HepG2 (cell line): Measurements from ENCODE around the gene CCDC87. TPM values are rescaled to one million over a fixed set of nuclear protein-coding genes. Genes with fewer than 3 reads are reported as not detected.

Source experiments
- ATAC-seq: fragments of 200-7000 bp; cut with Tn5 transposase; 3 replicates; pipeline ENCODE4 v1.9.1; 2020; ENCODE audit warnings: mild to moderate bottlenecking, moderate library complexity
- BruUV-seq: library from RNA; stranded (reverse); fragments of 400-500 nt; replicated peaks from 2 replicates; lab custom pipeline; 2021; lab: Mats Ljungman, UMichigan
- CTCF ChIA-PET: fragments of 300-600 bp; formaldehyde crosslinking; extraction: SDS; loops from one replicate; lab custom pipeline; 2021; ENCODE audit warnings: low total read pairs, inconsistent platforms, low intra/inter-chr PET ratio; lab: Yijun Ruan, JAX
- POLR2A ChIA-PET: fragments of 350-600 bp; sonication (Branson Sonifier 250); formaldehyde crosslinking; loops from one replicate; lab custom pipeline; 2020; ENCODE audit warnings: antibody characterized with exemption, inconsistent platforms; lab: Yijun Ruan, JAX
- DNase-seq: peaks from one replicate; pipeline ENCODE4 v3.0.0-alpha.2; 2015; ENCODE audit warnings: low spot score
- FAIRE-seq: peaks from 3 replicates; lab custom pipeline; 2011; peaks lifted over from hg19 to GRCh38; lab: Jason Lieb, UNC
- H2AFZ ChIP-seq: one replicate; pipeline ENCODE4 v1.6.1; 2011; ENCODE audit warnings: low read length, inconsistent platforms
- H3K27ac ChIP-seq: fragments of 300-600 bp; 3 replicates; pipeline ENCODE4 v1.8.0; 2011; ENCODE audit warnings: mixed run types, mild to moderate bottlenecking, mixed read lengths, low read length, inconsistent platforms; ENCODE audit not compliant: insufficient read depth; ENCODE audit errors: extremely low read length
- H3K27me3 ChIP-seq, 2 experiments: fragments of 200-600 bp in 1 of 2; 2 replicates in 1 of 2; 3 replicates in 1 of 2; pipeline versions ENCODE4 v1.6.0 to v1.8.0; 2011; ENCODE audit warnings: low read length in 2 of 2, mild to moderate bottlenecking in 2 of 2, moderate library complexity in 2 of 2, inconsistent platforms in 1 of 2; ENCODE audit not compliant: insufficient read depth in 2 of 2, control insufficient read depth in 1 of 2
- H3K36me3 ChIP-seq, 2 experiments: fragments of 200-600 bp in 1 of 2; replicated peaks in 1 of 2; 2 replicates in 1 of 2; 3 replicates in 1 of 2; pipeline versions ENCODE4 v1.5.1 to v1.8.0; 2011; ENCODE audit warnings: low read length in 2 of 2, inconsistent platforms in 1 of 2; ENCODE audit not compliant: insufficient read depth in 2 of 2, control insufficient read depth in 1 of 2
- H3K4me1 ChIP-seq: 2 replicates; pipeline ENCODE4 v1.5.1; 2012; ENCODE audit warnings: low read length, inconsistent platforms; ENCODE audit not compliant: insufficient read depth
- H3K4me2 ChIP-seq: 2 replicates; pipeline ENCODE4 v1.6.0; 2011; ENCODE audit warnings: low read depth, low read length, inconsistent platforms
- H3K4me3 ChIP-seq, 3 experiments: fragments of 200-600 bp in 1 of 3; sonication (generic), shearing (Covaris generic) in 1 of 3; replicated peaks in 1 of 3; 2 replicates each; pipeline ENCODE4 v1.5.1; 2011 to 2016; ENCODE audit warnings: low read length in 3 of 3, inconsistent platforms in 2 of 3, low read depth in 2 of 3, mild to moderate bottlenecking in 2 of 3, control low read depth in 1 of 3, mixed read lengths in 1 of 3; ENCODE audit not compliant: insufficient read depth in 1 of 3
- H3K79me2 ChIP-seq: one replicate; pipeline ENCODE4 v1.6.1; 2011; ENCODE audit warnings: low read length, inconsistent platforms; ENCODE audit not compliant: insufficient read depth
- H3K9ac ChIP-seq: 2 replicates; pipeline ENCODE4 v1.6.0; 2011; ENCODE audit warnings: mild to moderate bottlenecking, low read depth, low read length, inconsistent platforms; ENCODE audit not compliant: insufficient read depth
- H3K9me3 ChIP-seq: 2 replicates; pipeline ENCODE4 v1.5.1; 2012; ENCODE audit warnings: mild to moderate bottlenecking, low read length
- H4K20me1 ChIP-seq: 2 replicates; pipeline ENCODE4 v1.6.0; 2011; ENCODE audit warnings: inconsistent platforms, mild to moderate bottlenecking, low read length, moderate library complexity; ENCODE audit not compliant: insufficient read depth
- ELK4 ChIP-seq: sonication (generic); formaldehyde crosslinking; IDR thresholded peaks from 2 replicates; pipeline ENCODE4 v1.9.0; 2021; ENCODE audit warnings: missing genetic modification reagents, borderline replicate concordance
- FOXO1 ChIP-seq: sonication (generic); formaldehyde crosslinking; IDR thresholded peaks from 2 replicates; pipeline ENCODE4 v1.4.0; 2020; ENCODE audit warnings: missing genetic modification reagents
- GABPB1 ChIP-seq: IDR thresholded peaks from 2 replicates; pipeline ENCODE4 v1.6.1; 2016; ENCODE audit warnings: mild to moderate bottlenecking, missing genetic modification reagents, moderate library complexity, missing compliant biosample characterization
- NAIF1 ChIP-seq: sonication (generic); formaldehyde crosslinking; IDR thresholded peaks from 2 replicates; pipeline ENCODE4 v1.5.0; 2020; ENCODE audit warnings: mild to moderate bottlenecking, missing genetic modification reagents, borderline replicate concordance
- ZNF350 ChIP-seq: sonication (generic); formaldehyde crosslinking; IDR thresholded peaks from 2 replicates; pipeline ENCODE4 v1.4.0; 2020; ENCODE audit warnings: mild to moderate bottlenecking, low read depth, missing genetic modification reagents, borderline replicate concordance
- ZNF414 ChIP-seq: sonication (generic); formaldehyde crosslinking; IDR thresholded peaks from 2 replicates; pipeline ENCODE4 v1.5.0; 2020; ENCODE audit warnings: missing genetic modification reagents
- ZNF556 ChIP-seq: sonication (generic); formaldehyde crosslinking; IDR thresholded peaks from 2 replicates; pipeline ENCODE4 v1.4.0; 2020; ENCODE audit warnings: mild to moderate bottlenecking, missing genetic modification reagents, borderline replicate concordance
- WGBS: methylation state at CpG from one replicate; pipeline ENCODE4 v1.1.6; 2017; ENCODE audit warnings: low lambda C conversion rate; 5-methylcytosine and 5-hydroxymethylcytosine counted together
- in situ Hi-C: cut with HindIII; loops from 2 replicates; pipeline ENCODE4 v1.10.0; 2017; ENCODE audit warnings: low pct_unique_long_range_greater_than_20kb; ENCODE audit not compliant: extremely low pct_ligation_motif_present
- intact Hi-C: fragments of 100-400 bp; cut with micrococcal nuclease; formaldehyde crosslinking; loops from one replicate; pipeline ENCODE4 v1.10.0; 2022; ENCODE audit not compliant: unreplicated experiment
- polyA plus RNA-seq, 8 experiments: library from polyadenylated mRNA; depleted of rRNA in 3 of 8; stranded (reverse) in 7 of 8; unstranded in 1 of 8; fragments of >200 nt; fragmentation: Illumina TruSeq in 4 of 8; extraction: Trizol in 4 of 8; gene quantifications; 2 replicates each; pipeline versions ENCODE4 v1.2.1 to v1.2.3, GENCODE V29; 2011 to 2016; ENCODE audit warnings: low read depth in 4 of 8, missing spikeins in 1 of 8, mixed read lengths in 1 of 8; ENCODE audit not compliant: insufficient read depth in 1 of 8
- total RNA-seq, 5 experiments: library from RNA; depleted of rRNA; stranded (reverse); fragments of >200 nt; fragmentation: Illumina TruSeq; extraction: Trizol; gene quantifications; 2 replicates each; pipeline ENCODE4 v1.2.3, GENCODE V29; 2016; ENCODE audit warnings: low read depth in 1 of 5

The CCDC87 gene
- total and polyA plus RNA-seq, 2 of the 13 experiments (the other 11 are each of a cell fraction or from before 2014, with no cell fraction given): 0.05 to 0.42 TPM

GRCh38 chr11:66600631-66601233, 7.9 kb upstream of the CCDC87 start:
- no peak for TF ChIP-seq ZNF556 (CRISPR knock-in tag)
- no peak for TF ChIP-seq ZNF414 (CRISPR knock-in tag)
- TF ChIP-seq ELK4: no peak
- TF ChIP-seq GABPB1: no peak
- TF ChIP-seq FOXO1 (CRISPR knock-in tag): no peak
- no peak for TF ChIP-seq NAIF1 (CRISPR knock-in tag)
- TF ChIP-seq ZNF350 (CRISPR knock-in tag): no peak
- Histone ChIP-seq H4K20me1 (no peaks in the 10 kb centered on the region), H2AFZ (no peak overlapping the region), H3K79me2 (no peaks in the 10 kb centered on the region), H3K27me3 (no peaks in the 10 kb centered on the region), H3K27ac (no peak overlapping the region), H3K9me3 (no peaks in the 10 kb centered on the region), H3K36me3 (peaks cover 11 to 41% of the 10 kb centered on the region in 2 experiments), H3K4me2 (no peak overlapping the region), H3K4me3 (no peak overlapping the region), H3K9ac (no peak overlapping the region), H3K4me1 (peaks cover 13% of the 10 kb centered on the region)
- CTCF ChIA-PET: no interaction called here
- no peak for DNase-seq
- POLR2A ChIA-PET: no interaction called here
- WGBS: 96% methylated on average over 4 of the region's 4 CpGs
- no peak for FAIRE-seq
- in situ Hi-C loops: no loop called here
- intact Hi-C loops: no loop called here
- ATAC-seq: no peak
- no TSS peak for BruUV-seq
